ENCODE data around the gene CACNA2D3.
A peak's percentile ranks its signal among the peaks of the same experiment; 100 is the strongest.

The CACNA2D3 gene

DNA sequence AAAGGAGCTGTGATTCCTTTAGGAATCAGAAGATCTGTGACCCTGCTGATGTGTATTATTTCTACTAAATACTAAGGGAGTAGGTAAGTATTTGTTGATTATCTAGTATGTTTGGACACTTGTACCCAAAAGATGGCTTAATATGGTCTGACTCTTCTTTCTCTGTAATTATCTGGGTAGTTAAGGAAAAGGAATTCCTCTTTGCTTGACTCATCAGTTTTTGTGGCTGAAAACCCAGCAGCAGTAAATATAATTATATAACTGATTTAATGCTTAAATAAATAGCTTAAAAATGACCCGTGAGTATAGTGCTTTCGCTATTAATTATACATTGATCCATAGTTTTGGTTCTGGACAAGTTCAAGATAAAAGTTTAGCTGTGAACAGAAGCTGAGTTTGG lies 649.7 kb downstream of the CACNA2D3 start:
- no peak for DNase-seq

DNA sequence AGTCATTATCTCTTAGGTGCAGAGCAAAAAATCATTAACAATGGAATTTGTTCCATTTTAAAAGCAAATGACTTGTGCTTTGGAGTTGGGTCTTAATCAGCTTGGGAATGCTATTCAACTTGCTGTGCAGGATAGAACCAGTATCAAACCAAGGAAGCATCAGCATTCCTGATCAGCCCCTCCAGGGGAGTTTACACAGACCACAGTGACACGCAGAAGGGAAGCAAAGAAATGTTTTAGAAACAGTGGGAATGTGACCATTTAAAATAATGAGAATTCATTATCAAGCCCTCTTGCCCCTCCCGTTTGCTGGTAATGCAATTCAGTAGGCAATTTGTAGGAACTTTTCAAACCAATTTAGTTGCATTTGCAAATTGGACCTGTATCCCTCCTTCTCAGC lies 650.4 kb downstream of the CACNA2D3 start:
- no peak for DNase-seq

DNA sequence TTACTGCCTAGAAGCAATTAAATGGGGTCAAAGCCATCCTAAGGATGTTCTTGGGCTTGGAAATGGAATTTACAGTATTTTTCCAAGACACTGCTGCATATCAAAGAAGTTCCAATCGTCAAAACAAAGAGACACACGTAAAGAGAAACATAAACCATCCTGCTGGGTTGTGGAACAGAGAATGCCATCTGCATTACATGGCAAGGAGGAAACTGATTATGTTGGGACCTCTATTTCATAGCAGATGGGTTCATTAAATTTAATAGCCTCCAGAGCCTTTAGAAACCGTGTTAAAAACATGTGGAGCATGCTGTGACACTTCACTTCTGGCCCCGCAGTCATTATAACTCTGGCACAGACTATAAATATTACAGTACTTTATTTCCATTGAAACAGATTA lies 650.9 kb downstream of the CACNA2D3 start:
- no peak for DNase-seq

DNA sequence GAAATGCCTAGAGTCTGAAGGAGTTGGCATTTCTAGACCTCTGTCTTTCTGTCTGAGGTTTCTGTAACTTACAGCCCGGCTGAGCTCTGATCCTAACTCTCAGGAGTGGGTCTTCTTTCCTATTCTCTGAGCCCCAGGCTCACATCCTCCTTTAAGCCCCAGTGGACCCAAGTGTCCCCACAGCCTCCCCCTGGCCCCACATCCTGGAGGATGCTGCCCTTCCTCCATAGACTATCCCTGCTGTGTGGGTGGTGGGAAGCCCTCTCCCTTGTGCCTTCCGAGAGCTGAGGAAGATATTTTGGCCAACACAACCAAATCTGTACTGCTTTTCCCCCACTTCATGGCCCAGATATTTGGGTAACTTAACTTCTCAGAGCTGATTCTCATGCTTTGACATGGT lies 654.2 kb downstream of the CACNA2D3 start:
- no peak for DNase-seq

DNA sequence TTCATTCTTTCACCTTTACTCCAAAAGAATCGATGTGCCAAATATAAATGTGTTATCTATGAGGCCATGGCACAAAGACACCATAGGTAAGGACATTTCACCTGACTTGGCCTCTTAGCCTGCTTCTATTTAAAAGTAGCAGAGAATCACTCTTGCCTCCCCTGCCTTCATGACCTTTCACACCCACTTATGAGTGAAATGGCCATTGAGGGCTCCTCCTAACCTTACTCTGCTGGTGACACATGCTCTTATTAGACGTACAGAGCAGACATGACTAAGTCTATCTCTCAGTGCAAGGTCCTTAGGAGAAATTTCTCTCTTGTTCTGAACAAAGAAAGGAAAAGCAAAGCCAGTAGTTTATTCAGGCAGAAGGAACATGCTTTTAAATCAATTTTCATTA lies 654.8 kb downstream of the CACNA2D3 start:
- no peak for DNase-seq

DNA sequence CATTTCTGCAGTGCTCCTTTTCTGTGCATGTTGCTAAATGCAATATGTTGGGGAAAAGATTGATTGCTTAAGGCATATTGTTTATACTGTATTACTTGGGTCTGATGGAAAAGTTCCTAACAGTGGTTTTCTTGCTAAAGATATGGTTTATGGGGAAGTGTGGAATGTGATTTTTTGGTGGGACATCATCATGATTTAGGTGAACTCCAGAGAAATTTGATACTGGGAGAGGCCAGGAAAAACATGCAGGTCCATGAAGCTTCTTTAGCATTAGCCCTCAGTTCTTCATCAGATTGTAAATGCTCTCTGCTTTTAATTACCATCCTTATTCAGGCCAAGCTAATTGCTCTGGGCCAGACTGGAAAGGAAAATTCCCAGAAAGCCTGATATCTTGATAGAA lies 658.0 kb downstream of the CACNA2D3 start:
- DNase-seq = no peak

DNA sequence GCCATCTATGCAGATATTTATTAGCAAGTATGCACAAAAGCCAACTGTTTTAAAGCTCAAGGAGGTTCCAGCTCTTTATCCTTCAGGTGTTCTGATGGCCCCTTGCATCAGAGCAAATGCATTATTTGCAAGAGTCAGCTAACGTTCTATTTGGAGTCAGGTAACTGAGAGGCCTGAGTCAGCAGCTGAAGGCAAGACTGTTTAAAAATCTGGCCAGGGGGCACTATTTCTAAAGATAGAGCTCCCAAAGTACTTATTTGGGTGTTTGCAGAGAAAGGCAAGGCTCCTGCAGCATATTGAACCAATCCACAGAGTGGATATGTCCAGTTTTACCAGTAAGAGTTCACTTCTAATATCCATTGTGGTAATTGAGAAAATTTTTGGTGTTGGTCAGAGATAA lies 659.4 kb downstream of the CACNA2D3 start:
- DNase-seq = no peak

DNA sequence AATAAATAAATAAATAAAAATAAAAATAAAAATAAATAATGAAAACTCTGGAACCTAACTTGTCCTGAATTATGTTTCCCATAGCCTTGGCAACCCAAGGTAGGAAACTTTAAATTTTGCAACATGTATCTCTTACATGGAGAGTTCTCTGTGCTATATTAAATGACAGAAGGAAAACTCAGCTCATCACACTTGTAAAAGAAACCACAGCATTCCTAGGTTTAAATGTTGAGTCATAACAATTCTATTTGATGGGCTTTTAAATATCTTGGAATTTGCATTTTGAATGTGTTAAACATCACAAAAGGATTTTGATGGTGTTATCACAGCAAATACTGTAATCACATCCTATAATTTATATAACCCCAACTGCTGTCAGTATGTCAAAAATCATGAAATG lies 661.3 kb downstream of the CACNA2D3 start:
- DNase-seq = no peak

DNA sequence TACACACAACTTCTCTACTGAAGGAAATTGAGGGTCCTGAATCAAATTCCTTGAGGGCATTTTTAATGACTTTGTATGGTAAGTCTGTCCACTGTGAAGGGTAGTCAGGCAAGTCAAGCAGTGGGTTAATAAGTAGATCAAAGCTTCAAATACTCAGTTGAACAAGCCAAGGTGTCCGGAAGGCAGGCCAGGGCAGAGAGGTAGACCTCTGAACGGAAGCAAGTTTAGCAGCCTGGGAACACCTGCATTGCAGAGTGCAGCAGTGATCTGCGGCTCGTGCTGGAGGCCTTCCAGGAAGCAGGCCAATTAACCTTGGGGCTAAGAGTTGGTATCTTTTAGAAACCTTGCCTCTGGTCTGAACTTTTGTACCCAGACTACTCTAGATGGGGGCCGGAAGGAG lies 661.7 kb downstream of the CACNA2D3 start:
- no peak for DNase-seq

DNA sequence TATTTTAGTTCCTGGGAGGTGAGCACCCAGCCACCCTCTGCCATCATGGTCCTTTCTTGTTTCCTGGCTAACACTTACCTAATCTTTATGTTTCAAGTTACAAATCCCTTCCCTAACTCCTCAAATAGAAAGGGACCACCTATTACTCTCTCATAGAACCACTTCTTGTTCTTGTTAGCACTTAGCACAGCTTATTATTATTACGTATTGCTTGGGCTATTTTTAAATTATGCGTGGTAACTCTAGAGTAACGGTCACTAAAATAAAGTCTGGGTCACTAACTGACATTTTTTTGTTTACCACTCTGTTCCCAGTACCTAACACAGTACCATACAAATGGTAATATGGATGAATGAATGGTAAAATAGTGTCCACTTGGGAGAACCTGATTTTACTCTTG lies 663.6 kb downstream of the CACNA2D3 start:
- DNase-seq = no peak

DNA sequence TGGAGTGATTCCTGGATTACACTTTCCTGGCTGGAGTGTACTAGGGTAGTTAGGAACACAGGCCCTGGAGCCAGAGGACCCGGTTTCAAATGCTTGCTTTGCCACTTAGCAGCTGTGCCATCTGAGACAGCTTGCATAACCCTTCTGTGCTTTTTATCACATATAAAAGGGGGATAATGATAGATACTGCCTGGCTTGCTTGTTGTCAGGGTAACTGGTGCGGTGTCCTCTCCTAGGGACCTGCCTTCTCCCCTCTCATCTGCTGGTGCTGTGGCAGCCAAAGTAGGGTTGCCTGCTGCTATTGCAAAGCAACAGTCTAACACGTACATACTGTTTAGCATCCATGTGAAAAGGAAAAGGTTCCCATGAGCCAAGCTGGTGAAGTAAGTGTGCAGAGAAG lies 667.7 kb downstream of the CACNA2D3 start:
- no peak for DNase-seq

DNA sequence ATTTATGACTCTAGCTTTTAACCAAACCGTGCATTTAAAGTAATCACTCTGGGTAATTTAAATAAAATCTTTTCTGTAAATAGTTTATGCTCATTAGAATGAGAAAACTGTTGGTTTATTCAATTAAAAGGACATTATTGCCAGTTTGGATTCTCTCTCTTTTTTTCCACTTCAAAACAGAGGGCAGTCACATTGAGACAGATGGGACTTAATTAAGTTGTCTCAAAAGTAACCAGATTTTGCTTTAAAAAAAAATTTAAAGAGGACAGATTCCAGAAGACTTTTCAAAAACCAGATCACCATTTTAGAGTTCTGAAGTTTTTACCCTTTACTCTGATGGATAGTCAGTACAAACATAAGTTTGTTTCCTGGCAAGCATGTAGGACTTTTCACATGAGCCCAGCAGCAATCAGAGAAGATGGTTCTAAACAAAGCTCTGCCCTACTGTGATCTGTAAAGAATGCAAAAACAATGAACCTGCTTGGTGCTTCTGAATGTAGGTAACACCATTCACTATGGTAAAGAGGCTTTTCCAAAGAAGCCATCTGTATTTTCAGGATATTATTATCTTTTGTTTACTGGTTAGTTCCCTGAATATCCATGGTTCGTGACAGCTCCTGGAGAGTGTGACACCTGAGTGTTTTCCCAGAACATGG lies 669.3 kb downstream of the CACNA2D3 start:
- no peak for DNase-seq

DNA sequence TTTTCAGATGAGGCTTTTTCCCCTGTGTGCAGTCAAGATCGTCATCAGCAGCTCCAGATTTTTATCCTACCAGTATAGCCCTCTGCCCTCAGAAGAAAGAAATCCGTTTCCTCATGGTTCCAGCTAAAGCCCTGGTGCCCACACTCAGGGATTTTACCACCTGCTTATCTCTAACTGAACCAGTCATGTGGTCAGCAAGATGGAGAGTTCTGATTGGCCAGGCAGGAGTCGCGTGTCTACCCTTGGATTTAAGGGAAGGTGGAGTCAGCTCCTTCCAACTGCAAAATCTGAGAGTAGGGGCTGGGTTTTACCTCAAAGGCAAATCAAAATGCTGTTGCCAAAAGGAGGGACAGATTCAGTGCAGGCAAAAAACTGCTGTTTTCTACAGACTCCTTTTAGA lies 670.2 kb downstream of the CACNA2D3 start:
- DNase-seq = no peak

DNA sequence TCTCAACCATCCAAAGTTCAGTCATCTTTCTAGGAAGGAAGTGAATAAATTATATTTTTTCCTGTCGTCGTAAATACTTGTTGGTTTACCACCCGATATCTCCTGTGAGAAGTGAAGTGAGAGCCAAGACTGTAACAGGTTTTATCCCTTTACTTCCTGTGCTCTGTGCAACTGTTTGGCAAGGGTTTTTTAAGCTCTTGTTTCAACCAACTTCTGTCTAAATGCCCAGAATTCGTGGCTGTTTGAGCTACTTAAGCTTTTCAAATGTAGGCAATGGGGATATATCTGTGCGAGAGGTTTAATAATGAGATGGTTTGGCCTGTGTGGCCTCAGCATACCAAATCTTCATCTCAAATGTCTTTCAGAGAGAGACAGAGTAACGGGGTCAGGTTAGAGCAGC lies 670.8 kb downstream of the CACNA2D3 start:
- DNase-seq = peak; percentile 23

DNA sequence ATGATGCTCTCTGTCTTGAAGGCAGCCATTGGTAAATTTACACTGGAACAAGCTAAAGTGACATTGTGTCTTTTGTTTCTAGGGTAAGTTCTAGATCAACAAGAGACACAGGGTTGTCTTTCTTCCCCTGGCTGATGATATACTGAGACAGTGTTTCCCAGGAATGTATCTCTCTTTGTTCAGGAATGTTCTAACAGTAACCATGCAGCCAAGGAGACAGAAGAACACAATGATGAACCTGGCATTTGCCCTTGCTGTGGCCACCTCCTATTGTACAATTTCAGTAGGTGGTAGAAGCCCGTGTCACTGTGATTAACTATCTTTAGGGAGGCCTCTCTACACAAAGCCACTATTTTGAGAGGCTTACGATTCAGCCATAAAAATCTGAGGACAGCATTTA lies 674.8 kb downstream of the CACNA2D3 start:
- no peak for DNase-seq

DNA sequence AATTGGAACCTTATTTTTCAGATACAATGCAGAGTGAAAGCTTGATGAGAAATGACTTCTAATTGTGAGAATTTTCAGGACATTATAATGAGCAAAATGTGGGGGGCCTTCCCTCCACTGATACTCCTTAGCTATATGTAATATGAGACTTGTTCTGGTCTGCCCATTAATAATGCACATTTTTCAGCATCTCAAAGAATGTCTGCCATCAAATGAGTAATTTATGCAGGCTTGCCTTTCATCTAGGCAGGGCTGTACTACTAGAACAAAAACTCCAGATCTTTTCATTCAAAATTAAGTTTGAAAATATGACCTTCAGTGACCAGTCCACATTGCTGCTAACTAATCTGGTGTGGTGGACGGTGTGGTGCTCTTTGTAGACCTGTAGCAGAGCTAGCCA lies 678.1 kb downstream of the CACNA2D3 start:
- DNase-seq = no peak

DNA sequence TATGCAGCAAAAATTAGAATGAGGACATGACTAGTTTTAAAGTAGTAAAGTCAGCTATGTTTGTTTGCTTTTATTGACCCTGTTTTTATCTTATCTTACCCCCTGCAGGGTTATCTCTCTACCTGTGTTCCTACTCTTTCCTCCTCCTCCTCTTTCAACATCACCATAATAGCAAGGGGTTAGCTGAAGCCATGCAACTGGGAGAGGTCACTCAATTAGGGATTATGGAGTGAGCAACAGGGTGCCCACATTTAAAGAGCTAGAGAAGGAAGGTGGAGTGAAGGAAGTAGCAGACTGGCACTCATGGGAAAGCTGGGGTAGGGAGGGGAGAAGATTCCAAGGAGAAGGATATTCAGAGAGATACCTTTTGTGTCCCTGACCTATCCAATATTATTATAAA lies 679.6 kb downstream of the CACNA2D3 start:
- no peak for DNase-seq

DNA sequence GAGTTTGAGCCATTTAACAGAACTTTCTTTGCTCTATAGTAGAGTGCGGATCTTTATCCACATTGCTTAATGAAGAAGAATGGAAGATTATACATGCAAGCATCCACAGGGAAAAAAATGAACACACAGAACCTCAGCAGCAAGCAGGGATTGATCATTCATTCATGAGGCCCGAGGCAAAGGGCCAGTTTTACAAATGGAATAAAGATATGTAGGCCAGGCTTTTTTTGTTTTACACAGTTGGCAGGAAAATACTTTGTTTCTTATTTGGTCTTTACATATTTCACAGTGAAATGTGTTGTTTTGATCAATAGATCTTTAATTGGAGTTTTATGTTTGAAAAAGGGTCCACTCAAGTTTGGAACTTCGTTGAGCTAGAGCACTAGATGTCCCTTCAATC lies 688.0 kb downstream of the CACNA2D3 start:
- no peak for DNase-seq

DNA sequence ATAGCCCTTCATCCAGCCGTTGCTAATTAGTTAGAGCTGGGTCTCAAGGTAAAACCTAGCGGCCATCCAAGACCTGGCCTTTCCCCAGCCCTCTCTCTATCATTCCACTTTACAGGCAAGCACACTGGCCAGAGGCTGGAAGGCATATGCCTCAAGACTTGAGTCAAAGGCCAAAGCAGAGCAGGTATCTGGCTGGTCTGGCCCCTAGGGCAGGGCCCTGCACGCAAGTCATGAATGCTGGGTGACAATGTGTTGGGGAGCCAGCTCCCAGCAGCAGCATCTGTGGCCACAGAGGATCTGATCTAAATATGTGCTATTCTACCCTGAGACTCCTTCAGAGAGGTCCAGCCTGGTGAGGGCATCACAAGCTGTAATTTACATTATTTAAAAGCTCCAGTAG lies 691.9 kb downstream of the CACNA2D3 start:
- peak; percentile 28 for DNase-seq

DNA sequence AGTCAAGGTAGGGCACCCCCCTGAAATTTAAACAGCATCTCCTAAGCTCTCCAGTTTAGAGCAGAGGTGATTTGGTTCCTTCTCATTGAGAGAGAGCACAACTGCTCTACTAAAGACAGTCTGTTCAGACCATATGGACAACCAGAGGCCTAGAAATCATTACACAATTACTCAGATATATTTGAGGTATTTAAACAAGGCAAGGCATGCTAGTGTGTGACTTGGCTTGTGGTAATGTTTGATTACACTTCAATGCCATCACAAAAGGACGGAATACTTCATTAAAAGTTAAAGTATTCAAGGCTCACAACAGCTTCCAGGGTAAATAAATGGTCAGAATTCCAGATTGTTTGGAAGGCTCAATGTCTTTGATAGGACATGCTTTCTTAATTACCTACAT lies 695.3 kb downstream of the CACNA2D3 start:
- no peak for DNase-seq

DNA sequence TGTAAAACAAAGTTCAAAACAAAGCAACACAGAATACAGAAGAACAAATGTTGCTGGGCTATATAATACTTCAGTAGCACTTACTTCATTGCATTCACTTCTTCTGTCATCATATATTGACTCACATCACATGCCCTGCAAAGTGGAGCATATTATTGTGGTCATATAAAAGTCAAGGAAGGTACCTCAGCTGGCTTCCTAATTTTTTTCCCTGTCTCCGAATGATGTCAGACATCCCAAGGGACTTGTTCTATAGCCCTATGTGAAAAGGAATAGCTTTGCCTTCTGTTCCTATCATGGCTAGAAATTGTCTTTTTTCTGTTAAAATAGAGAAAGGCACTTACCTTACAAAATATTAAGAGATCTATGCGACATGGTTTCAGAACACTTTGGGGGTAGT lies 696.1 kb downstream of the CACNA2D3 start:
- no peak for DNase-seq

DNA sequence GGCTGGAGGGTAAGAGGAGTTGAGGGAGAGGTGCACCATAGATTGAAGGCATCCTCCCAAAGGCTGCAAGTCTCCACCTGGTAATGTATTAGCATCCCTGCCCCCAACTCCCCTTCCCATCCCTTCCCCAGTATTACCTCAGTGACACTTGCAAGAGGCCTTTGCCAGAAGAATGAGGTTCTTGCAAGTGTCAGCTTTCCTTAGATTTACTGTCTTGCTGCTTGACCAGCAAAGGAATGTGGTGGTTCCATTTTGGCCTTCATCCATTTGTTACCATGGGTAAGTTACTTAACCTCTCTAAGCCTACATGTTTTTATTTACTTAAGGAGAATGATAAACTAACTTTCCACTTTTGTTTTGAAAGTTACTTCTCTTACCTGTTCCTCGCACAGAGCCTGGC lies 696.6 kb downstream of the CACNA2D3 start:
- DNase-seq = no peak

DNA sequence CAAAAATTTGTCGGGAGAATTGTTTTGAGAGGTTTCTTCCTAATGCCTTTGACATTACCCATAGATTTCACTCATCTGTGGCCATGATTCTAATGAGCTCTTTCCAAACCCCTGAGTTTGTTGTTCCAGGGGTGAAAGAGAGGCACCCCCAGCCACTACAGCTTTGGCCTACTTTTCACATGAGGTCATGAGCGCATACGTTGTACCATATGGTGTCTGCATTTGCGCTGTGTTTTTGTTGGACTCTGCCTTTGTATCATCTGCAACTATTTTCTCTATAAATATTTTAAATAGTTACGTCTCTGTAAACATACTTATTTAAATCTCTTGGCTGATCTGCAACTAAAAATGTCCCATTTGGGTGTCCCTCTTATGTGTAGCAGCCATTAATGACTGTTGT lies 697.6 kb downstream of the CACNA2D3 start:
- DNase-seq = no peak

DNA sequence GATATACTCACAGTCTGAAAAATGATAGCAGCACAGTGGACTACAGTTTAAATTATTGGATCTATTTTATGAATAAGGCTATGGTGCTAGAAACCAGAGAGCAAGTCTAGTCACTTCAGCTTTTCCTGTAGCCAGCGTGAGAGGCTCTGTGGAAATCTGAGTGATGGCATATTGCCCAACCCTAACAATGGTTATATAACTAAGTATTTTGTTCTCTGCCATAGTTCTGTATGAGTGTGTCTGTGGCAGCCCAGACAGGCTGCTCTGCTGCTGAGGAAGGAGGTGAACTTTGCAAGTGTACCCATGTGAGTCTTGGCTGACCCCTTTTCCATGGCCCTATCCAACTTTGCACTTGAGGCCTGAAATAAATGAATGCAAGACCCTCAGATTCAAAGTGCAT lies 699.9 kb downstream of the CACNA2D3 start:
- no peak for DNase-seq

DNA sequence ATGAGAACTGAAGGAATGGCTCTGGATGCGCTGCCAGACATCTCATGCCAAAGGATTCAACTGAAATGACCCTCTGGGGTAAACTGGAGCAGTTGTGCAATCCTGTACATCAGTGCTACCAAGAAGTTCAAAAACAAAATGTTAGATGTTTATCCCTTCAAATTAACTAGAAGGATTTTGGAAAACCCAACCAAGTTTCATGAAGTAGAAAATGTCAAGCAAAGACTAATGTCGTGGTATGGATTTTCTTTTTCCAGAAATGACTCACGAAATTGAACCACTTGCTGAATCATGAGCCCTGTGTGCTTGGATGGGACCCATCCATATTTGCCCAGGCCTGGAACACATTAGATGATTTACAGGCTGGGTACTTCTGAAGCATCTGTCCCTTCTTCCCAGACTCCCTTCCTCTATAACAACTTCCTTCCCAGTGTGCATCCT lies 703.9 kb downstream of the CACNA2D3 start:
- no peak for DNase-seq
